B cell (primary cell): Measurements from ENCODE around the gene CSRP3.

ENCODE experiments used
- CTCF ChIP-seq: fragments of 200-600 bp; IDR thresholded peaks from one replicate; pipeline ENCODE4 v1.8.0; 2022; ENCODE audit warnings: antibody characterized with exemption, mild to moderate bottlenecking
- EZH2 ChIP-seq: IDR thresholded peaks from 2 replicates; pipeline ENCODE4 v1.6.1; 2012; ENCODE audit warnings: borderline replicate concordance, low read depth, mild to moderate bottlenecking, moderate library complexity, low read length; ENCODE audit not compliant: insufficient read depth, poor library complexity, severe bottlenecking

GRCh38 chr11:19199771-19200170 lies 2.0 kb downstream of the CSRP3 start:
- no peak for TF ChIP-seq CTCF
- no peak for TF ChIP-seq EZH2
